Stimulated activated CD4-positive, alpha-beta T cell treated with anti-CD3 and anti-CD28 coated beads, Interleukin-1b, Interleukin-23, amount 100 ng/mL, for 48 hours (primary cell): ENCODE measurements around the gene GPATCH8.
"Not testable (repeated sequence)": the region's sequence is repeated elsewhere in the genome, so short reads cannot be mapped to it uniquely, and the experiment has no call there.

ENCODE experiments used
- DNase-seq: peaks from one replicate; pipeline ENCODE4 v3.0.0-alpha.2; 2020

The GPATCH8 gene

DNA sequence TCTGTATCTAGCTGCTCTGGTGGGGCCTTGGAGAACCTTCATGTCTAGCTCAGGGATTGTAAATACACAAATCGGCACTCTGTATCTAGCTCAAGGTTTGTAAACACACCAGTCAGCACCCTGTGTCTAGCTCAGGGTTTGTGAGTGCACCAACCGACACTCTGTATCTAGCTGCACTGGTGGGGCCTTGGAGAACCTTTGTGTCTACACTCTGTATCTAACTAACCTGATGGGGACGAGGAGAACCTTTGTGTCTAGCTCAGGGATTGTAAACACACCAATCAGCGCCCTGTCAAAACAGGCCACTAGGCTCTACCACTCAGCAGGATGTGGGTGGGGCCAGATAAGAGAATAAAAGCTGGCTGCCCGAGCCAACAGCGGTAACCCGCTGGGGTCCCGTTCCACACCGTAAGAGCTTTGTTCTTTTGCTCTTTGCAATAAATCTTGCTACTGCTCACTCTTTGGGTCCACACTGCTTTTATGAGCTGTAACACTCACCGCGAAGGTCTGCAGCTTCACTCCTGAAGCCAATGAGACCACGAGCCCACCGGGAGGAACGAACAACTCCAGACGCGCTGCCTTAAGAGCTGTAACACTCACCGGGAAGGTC is 133.7 kb downstream of the GPATCH8 start:
- not testable (repeated sequence) for DNase-seq

DNA sequence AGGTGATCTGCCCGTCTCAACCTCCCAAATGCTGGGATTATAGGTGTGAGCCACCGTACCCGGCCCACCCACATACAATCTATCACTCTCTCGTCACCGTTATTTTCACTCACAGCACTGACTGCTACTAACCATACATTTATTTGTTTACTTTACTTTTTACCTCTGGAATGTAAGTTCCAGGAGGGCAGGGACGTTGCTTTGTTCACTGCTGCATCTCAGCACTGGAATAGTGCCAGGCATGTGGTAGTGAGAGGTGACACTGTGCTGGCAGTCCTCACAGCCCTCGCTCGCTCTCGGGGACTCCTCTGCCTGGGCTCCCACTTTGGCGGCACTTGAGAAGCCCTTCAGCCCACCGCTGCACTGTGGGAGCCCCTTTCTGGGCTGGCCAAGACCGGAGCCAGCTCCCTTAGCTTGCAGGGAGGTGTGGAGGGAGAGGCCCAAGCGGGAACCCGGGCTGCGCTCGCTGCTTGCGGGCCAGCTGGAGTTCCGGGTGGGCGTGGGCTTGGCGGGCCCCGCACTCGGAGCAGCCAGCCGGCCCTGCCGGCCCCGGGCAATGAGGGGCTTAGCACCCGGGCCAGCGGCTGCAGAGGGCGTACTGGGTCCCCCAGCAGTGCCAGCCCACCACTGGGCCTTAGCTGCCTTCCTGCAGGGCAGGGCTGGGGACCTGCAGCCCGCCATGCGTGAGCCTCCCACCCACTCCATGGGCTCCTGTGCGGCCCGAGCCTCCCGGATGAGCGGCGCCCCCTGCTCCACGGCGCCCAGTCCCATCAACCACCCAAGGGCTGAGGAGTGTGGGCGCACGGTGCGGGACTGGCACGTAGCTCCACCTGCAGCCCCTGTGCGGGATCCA is 134.6 kb downstream of the GPATCH8 start:
- not testable (repeated sequence) for DNase-seq

GRCh38 chr17:44367231-44367979 is 135.8 kb downstream of the GPATCH8 start:
- DNase-seq = no peak

DNA sequence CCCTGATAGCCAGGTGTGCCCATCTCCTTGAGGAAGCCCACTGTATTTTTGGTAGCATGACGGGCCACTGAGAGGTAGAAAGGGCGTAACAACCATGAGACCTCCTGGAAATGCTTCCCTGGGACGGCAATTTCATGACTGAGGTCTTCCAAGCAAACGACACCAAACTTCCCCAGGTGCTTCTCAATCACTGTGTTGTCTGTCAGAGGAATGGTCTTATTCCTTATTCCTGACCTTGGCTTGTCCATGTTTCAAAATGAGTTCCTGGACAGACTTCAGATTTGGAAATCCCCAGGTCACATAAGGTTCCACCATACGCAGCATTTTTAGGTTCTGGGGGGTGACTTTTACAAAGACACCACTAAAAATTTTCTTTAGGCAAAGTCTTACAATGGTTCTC is 138.2 kb downstream of the GPATCH8 start:
- DNase-seq = not testable (repeated sequence)

GRCh38 chr17:44363613-44364159 is 139.5 kb downstream of the GPATCH8 start, which contains the start of gene FAM171A2:
Gene FAM171A2, minus strand, starts transcription at chr17:44363853. Its CDS starts 139 bp downstream, at chr17:44363714.
- peak; percentile 49 for DNase-seq

DNA sequence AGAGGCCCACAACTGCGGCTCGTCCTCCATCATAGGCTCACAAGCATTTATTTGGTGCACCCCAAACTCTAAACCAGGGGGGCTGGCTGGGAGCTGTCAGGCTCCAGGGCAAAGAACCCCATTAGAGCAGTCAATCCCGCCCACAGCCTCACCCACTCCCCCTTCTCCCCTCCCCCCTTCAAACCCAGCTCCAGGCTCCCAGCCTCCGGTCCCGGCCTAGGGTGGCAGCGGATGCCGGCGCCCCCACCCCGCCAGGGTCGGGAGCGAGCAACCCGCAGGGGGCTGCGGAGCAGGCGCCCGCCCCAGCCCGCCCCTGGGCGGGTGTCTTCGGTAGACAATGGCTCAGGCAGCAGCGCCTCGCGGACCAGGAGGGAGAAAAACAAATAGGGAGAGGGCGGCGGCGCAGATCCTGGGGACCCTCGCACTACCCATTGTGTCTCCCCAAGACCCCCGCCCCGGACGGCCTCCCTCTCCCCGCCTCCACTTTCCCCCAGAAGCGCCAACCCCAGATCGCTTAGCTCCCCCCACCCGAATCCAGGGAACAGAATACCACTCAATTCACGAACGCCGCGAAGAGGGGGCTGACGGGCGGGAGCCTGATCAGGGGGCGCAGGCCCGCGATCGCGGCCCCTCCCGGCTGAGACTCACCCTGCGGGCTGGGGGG is 140.1 kb downstream of the GPATCH8 start:
- no peak for DNase-seq

DNA sequence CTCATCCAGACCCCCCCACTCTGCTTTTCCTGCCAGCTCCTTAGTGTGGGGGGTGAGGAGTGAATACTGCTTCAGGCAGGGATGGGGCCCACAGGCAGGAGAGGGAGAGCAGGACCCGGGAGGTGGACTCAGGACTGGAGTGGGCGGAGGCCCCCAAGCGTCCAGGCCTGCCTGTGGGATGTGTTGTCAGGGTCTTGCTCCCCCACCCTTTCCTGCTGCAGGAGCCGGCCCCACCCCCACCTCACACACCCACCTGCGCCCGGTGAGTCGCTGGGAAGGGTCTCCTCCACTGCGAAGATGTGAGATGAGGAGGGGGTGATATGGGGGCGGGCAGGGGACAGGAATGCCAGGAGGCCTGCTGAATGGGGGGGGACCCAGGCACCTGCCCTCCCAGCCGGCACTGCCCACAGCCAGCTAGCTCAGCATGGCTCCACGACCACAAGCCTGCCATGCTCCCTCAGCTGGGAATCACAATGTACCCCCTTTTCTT is 140.7 kb downstream of the GPATCH8 start:
- no peak for DNase-seq

DNA sequence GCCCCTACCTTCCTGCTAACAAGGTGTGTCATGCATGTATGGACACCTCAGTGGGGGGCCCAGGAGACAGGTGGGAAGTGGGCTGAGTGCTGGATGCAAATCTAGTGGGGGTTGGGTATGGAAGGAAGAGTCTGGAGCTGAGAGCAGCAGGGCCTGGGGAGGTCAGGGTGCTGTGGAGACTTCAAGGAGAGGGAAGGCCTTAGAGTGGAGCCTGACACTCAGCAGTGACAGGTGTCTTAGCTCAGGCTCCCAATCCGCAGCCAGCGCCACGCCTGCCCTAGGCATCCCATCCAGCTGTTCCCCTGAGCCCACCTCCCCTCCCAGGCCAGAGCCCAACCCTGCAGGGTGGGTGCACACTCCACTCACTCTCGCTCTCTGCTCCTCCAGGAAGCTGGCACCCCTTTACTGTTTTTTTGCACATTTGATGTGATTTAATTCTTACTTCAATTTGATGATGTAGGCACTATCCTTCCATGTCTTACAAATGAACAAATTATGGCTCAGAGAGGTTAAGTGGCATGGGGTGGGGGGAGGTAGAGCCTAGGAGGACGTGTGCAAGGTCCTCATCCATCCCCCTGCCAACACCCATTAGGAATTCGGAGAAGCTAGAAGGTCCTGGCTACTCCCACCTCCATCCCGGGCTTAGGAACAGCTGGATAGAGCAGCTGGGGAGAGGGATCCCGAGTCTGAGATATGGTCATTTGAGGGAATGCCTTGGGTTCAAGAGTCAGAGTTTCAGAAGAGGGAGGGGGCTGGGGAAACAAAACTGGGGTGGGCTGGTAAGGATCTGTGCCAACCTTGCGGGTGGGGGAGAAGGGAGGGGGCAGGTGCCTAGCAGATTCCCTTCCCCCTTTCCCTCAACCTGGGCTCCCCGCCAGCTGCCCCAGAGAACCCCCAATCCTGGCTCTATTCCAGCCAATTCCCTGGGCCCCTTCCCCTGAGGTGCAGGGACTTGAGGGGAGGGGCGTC is 141.6 kb downstream of the GPATCH8 start:
- DNase-seq = no peak

DNA sequence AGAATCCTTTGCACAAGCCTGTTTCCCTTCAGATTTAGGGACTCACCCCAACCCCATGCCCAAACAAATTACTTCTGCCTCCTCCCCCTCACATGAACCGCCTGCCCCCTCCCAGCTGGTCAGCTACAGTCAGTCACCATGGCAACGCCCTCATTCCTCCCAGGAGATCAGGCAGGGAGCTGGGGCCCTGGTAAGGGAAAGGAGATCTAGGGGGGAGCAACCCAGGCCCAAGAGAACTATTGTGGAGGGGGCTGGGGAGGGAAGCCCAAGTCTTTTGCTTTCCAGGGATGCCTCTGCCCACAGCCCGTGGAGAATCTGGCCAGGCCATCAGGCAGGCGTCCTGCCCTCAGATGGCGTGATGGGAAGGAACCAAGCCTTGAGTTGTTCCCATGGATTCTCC is 142.4 kb downstream of the GPATCH8 start:
- DNase-seq = no peak

- no peak for DNase-seq
These were observed 143.1 kb downstream of the GPATCH8 start for GRCh38 chr17:44360144-44360533.

DNA sequence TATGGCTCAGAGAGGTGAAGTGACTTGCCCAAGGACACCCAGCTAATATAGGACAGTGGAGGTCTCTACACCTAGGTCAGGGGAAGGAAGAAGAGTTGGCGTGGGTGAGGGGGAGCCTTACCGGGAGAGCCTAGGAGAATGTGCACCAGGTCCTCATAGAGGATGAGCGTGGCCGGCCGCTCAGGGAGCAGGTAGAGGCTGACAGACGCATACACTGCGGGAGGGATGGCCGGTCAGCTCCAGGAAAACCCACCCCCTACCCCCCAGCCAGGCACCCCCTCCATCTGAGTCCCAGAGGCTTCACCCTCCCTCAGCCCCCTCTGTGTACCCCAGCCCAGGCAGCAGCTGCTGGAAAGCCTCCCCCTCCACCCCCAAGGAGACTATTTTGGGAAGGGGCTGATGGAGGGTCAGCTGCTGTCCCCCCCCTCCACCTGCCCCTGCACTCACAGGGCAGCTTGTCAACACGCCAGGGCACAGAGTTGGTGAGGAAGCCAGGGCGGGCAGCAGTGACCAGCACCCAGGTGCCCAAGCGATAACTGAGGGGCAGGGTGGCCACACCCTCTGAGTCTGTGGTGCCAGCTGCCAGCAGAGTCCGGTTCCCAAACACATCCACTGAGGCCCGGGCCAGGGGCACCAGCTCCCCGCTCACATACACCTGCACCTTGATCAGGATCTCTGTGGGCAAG is 143.6 kb downstream of the GPATCH8 start:
- no peak for DNase-seq

GRCh38 chr17:44359006-44359405 is 144.2 kb downstream of the GPATCH8 start:
- DNase-seq = no peak

GRCh38 chr17:44358066-44358465 is 145.1 kb downstream of the GPATCH8 start:
- DNase-seq = no peak

DNA sequence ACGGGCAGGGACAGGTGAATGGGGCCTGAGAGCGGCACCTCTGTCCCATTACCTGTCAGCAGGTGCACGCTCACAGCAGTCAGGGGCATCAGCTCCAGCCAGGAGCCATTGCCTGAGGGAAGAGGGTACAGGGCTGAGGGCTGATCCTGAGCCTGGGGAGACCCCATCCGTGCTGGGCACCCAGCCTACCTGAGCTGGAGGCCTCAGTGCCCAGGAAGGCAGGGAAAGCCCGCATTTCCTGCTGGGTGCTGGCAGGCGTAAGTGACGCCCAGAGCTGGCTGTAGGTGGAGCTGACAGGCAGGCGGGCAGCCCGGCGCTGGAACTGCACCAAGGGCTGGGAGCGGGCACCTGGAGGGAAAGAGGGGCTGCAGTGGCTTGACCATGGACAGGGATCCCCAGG is 147.0 kb downstream of the GPATCH8 start:
- no peak for DNase-seq

GRCh38 chr17:44355642-44356099 is 147.5 kb downstream of the GPATCH8 start:
- DNase-seq = no peak

GRCh38 chr17:44354582-44355561 is 148.3 kb downstream of the GPATCH8 start:
- peak; percentile 44 for DNase-seq

DNA sequence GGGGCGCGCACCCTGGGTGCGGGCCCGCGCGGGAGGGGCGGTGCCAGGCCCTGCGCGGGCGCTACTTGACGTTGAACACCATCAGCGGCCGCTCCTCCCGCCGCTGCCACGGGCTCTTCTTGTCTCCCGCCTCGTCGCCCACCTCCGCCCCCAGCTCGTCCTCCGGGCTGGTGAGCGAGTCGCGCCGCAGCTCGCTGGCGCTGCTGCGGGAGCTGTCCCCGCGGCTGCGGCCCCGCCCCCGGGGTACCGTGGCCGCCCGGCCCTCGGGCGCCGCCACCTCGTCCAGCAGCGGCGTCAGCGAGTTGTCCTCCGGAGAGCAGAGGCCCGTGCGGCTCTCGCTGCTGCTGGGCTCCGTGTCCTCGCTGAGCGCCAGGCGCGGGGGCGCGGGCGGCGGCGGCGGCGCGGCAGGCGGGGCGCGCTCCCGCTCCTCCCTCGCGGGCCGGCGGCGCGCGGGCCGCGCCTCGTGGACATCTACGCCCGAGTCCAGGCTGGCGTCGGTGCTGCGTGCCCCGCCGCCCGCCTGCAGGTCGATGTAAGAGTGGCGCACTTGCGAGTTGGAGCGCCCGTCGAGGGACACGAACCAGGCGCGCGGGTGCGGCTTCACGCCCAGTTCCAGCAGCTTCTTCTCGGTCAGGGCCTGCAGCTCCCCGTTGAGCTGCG is 149.4 kb downstream of the GPATCH8 start:
- no peak for DNase-seq

- DNase-seq = no peak
These were observed 150.2 kb downstream of the GPATCH8 start for GRCh38 chr17:44352828-44353671.
